ENCODE data around the gene PGAM1. TPM values are rescaled to one million over a fixed set of nuclear protein-coding genes. Genes with fewer than 3 reads are reported as not detected.

Gene PGAM1
- 100 to 1,000 TPM; 162 to 182 (median 171) TPM for total RNA-seq

DNA sequence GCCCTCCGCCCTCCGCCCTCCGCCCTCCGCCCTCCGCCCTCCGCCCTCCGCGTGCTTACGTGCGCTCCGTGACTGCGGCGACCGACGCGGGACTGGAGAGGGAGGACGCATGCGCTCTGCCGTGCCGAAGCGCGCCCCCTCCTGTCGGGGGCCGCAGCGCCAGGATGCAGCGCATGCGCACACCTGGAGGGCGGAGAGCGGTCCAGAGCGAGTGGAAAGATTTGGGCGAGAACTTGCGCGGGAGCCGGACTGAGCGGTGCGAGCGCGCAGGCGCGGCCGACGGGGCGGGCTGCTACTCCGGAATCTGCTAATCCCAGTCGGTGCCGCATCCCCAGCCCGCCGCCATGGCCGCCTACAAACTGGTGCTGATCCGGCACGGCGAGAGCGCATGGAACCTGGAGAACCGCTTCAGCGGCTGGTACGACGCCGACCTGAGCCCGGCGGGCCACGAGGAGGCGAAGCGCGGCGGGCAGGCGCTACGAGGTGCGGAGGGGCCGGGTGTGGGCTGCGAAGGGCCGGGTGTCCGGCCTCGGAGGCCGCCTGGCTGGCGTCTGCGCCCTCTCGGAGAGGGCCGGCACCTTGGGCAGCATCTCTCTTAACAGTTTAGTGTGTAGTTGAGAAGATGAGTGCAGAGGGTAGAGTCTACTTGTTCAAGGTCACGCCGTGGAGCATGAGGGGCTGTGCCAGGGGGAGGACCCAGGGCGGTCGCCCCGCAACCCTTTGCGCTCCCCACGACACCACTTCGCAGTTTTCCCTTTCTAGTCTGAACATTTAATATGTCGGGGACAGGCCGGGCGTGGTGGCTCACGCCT lies at the start of gene PGAM1:
PGAM1 (plus strand) TSS at position 228 of the 812 bp plus-strand sequence; CDS start at position 345, 117 bp downstream.
- peak; percentile 23 for TF ChIP-seq POLR2A (IDR thresholded peaks at IDR 0.05)
- TF ChIP-seq, protein P1, sequence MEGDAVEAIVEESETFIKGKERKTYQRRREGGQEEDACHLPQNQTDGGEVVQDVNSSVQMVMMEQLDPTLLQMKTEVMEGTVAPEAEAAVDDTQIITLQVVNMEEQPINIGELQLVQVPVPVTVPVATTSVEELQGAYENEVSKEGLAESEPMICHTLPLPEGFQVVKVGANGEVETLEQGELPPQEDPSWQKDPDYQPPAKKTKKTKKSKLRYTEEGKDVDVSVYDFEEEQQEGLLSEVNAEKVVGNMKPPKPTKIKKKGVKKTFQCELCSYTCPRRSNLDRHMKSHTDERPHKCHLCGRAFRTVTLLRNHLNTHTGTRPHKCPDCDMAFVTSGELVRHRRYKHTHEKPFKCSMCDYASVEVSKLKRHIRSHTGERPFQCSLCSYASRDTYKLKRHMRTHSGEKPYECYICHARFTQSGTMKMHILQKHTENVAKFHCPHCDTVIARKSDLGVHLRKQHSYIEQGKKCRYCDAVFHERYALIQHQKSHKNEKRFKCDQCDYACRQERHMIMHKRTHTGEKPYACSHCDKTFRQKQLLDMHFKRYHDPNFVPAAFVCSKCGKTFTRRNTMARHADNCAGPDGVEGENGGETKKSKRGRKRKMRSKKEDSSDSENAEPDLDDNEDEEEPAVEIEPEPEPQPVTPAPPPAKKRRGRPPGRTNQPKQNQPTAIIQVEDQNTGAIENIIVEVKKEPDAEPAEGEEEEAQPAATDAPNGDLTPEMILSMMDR (IDR thresholded peaks at IDR 0.05): peak in 2 of 3 donors; percentile 46 to 52
- peak; percentile 42 to 78 (median 72) for TF ChIP-seq POLR2AphosphoS5 (IDR thresholded peaks at IDR 0.05)
- DNase-seq (ENCODE audit: low spot score in 2 of 2): peak; percentile 94
- H3K27ac ChIP-seq: peak within 1 kb of the TSS; percentile 88 to 91
- H3K4me3 ChIP-seq: peak within 1 kb of the TSS; percentile 78 to 95 (median 89)
- H3K36me3 ChIP-seq: no peaks in the 10 kb centered on the region
- no peaks in the 10 kb centered on the region for H3K27me3 ChIP-seq
- H3K4me1 ChIP-seq: peaks cover 0 to 13% of the 10 kb centered on the region in 2 donors
- intact Hi-C loops (cut with DNase I; ENCODE audit: low total_unique reads): no loop called here
- no peaks in the 10 kb centered on the region for H3K9me3 ChIP-seq

DNA sequence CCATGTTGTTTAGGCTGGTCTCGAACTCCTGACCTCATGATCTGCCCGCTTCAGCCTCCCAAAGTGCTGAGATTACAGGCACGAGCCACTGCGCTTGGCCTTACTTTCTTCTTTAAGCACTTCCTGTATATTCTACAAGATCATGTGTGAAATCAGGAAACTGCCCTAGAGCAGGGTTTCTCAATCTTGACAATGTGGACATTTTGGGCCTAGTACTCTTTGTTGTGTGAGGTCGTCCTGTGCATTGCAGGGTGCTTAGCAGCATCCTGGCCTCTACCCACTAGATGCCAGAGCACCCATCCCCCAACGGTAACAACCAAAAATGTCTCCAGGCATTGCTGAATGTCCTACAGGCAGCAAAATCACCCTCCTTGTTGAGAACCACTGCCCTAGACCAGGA lies 49.6 kb upstream of the PGAM1 start:
- intact Hi-C loops (cut with DNase I; ENCODE audit: low total_unique reads): no loop called here
- no peak overlapping the region for H3K27ac ChIP-seq
- DNase-seq (ENCODE audit: low spot score in 2 of 2): no peak

DNA sequence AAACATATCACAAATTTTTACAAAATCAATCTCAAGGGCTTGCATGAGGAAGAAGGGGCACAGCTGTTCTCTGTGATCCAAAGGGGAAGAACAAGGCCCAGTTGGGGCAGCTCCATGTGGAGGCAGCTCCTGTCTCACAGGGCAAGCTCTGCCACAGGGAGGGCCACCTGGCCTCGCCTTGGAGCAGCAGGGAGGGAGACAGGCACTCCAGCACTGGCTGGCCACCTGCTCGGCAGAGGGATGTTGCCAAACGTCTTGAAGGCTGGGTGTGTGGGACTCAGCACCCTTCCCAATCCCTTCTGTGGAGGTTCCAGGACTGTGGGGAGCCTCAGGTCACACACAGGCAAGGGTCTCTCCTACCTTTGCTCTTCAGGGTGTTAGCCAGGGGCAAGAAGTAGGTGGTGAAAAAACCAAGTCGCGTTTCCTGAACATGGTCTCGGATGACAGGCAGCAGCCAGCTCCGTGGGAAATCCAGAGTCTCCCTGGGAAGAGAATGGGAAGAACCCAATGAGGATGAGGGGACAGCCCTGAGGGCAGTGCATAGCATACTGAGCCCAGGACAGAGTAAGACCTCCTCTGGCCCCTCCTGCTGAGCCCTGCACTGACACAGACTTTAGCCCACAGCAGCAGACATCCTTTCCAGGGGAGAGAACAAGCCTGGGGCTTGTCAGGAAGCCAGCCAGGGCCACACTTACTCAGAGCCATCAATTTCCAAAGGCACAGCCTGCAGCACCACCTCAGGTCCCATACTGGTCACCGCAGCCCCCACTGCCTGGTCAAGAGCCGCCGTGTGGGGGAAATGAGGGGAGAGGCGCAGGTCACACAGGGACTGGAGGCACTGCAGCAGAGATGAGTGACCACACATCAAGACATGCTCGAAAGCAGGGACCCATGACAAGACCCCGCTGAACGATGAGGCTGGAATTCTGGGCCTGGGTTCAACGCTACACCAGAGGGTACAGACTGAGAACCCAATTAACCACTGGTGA lies 46.8 kb upstream of the PGAM1 start:
- H3K9me3 ChIP-seq: no peaks in the 10 kb centered on the region
- TF ChIP-seq, protein P1 (IDR thresholded peaks at IDR 0.05): no peak
- TF ChIP-seq POLR2AphosphoS5 (IDR thresholded peaks at IDR 0.05) (no peak), POLR2A (IDR thresholded peaks at IDR 0.05) (no peak)
- H3K36me3 ChIP-seq: no peaks in the 10 kb centered on the region

More for the DNA sequence above, 49.6 kb upstream of the PGAM1 start:
- no peaks in the 10 kb centered on the region for H3K27me3 ChIP-seq
- no peaks in the 10 kb centered on the region for H3K4me1 ChIP-seq
- H3K36me3 ChIP-seq: no peaks in the 10 kb centered on the region
- TF ChIP-seq, protein P1 (IDR thresholded peaks at IDR 0.05): no peak
- TF ChIP-seq POLR2A (IDR thresholded peaks at IDR 0.05) (no peak), POLR2AphosphoS5 (IDR thresholded peaks at IDR 0.05) (no peak)
- H3K4me3 ChIP-seq: no peak overlapping the region
- H3K9me3 ChIP-seq: no peaks in the 10 kb centered on the region

DNA sequence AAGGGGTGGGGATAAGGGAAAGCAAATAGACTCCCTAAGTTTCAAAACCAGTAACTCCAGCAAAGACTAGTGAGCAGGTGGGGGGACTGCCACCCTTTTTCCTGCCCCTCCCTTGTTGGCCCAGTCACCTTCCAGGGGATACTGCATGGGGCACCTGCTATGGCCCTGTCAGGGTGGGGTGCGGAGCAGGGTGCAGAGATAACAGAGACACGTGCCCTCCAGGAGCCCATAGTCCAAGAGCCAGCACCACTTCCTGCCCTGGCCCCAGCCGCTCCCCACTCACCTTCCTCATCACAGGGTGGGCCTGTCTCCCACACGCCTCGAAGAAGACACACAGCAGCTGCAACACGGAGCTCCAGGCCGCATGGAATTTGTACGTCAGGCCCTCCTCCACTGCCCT lies 45.5 kb upstream of the PGAM1 start:
- Histone ChIP-seq H3K36me3 (no peaks in the 10 kb centered on the region), H3K27ac (no peak overlapping the region), H3K9me3 (no peaks in the 10 kb centered on the region), H3K4me3 (no peak overlapping the region), H3K27me3 (no peaks in the 10 kb centered on the region), H3K4me1 (no peaks in the 10 kb centered on the region)
- TF ChIP-seq POLR2AphosphoS5 (IDR thresholded peaks at IDR 0.05): no peak
- intact Hi-C loops (cut with DNase I; ENCODE audit: low total_unique reads): no loop called here
- no peak for DNase-seq (ENCODE audit: low spot score in 2 of 2)

More for the DNA sequence above, 46.8 kb upstream of the PGAM1 start:
- intact Hi-C loops (cut with DNase I; ENCODE audit: low total_unique reads): no loop called here
- Histone ChIP-seq H3K4me1 (no peaks in the 10 kb centered on the region), H3K27ac (no peak overlapping the region), H3K4me3 (no peak overlapping the region), H3K27me3 (no peaks in the 10 kb centered on the region)
- DNase-seq (ENCODE audit: low spot score in 2 of 2): no peak

DNA sequence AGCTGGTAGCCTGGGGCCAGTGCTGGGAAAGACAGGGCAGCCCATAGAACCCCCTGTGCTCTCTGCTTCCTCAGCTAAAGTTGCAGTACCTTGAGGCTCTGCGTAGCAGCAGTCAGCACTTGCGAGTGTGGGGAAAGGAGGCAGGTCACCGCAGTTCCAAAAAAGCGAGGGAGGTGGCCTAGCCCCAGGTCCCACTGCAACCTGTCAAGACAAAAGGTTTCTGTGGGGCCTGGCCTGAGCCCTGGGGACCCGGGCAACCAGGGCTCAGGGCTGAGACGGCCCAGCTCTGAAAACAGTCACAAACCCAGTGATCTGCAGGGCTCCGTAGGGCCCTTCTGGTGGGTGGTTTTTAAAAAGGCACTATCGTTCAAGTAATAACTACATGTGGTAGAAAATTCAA lies 44.4 kb upstream of the PGAM1 start:
- no peak for DNase-seq (ENCODE audit: low spot score in 2 of 2)

More for the DNA sequence above, 44.4 kb upstream of the PGAM1 start:
- intact Hi-C loops (cut with DNase I; ENCODE audit: low total_unique reads): no loop called here
- Histone ChIP-seq H3K27me3 (no peaks in the 10 kb centered on the region), H3K4me1 (no peaks in the 10 kb centered on the region), H3K27ac (no peak overlapping the region), H3K36me3 (no peaks in the 10 kb centered on the region), H3K4me3 (no peak overlapping the region), H3K9me3 (no peaks in the 10 kb centered on the region)
- TF ChIP-seq, protein P1 (IDR thresholded peaks at IDR 0.05): no peak
- TF ChIP-seq POLR2A (IDR thresholded peaks at IDR 0.05) (no peak), POLR2AphosphoS5 (IDR thresholded peaks at IDR 0.05) (no peak)

All from breast epithelium (tissue), 4 donors.